Spleen (tissue), 7 donors: ENCODE measurements around the gene MYLK.

Source experiments
- POLR2A ChIP-seq, 3 donors: fragments of 450-650 bp; IDR thresholded peaks; one replicate each; pipeline ENCODE4 v1.5.1; 2017; ENCODE audit warnings: antibody characterized with exemption in 3 of 3, mild to moderate bottlenecking in 1 of 3
- TF ChIP-seq, protein P1 (sequence below), 11 experiments: fragments of 200-600 bp in 7 of 11; fragments of 450-650 bp in 4 of 11; sonication (generic) in 4 of 11; IDR thresholded peaks in 8 of 11; conservative IDR thresholded peaks in 3 of 11; 1 replicate in 7 of 11; 2 replicates in 4 of 11; pipeline versions ENCODE4 v1.4.0 to v1.8.0; 2016 to 2021; ENCODE audit warnings: antibody characterized with exemption in 11 of 11, inconsistent platforms in 4 of 11, mild to moderate bottlenecking in 1 of 11
- donor health status: DM: no; HTN: no; CAD: no; lungs with moderate emphysema.
- donor health status: DM: no; HTN: no; CAD: no.
- donor health status: DM: no; HTN: no; CAD: no.

DNA sequence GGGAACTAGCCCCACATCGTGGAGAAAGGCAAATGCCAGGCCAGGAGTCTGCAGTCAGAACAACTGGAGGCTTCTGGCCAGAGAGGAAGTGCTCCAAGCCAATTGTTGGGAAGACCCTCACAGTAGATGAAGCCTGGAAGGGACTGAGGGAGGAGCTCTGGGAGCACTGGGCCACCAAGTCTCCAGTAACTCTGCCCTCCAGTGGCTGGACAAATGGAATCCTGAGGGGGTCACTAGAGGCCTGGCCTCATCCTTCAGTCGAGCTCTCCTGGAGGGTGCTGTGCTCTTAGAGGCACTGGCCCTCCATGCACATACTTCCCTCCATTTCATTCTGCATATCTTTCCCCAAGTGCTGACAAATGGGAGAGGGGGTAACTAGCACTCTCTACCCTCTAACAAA is 103.0 kb downstream of the MYLK start:
- no peak for TF ChIP-seq POLR2A (IDR thresholded peaks at IDR 0.05)
- TF ChIP-seq, protein P1, sequence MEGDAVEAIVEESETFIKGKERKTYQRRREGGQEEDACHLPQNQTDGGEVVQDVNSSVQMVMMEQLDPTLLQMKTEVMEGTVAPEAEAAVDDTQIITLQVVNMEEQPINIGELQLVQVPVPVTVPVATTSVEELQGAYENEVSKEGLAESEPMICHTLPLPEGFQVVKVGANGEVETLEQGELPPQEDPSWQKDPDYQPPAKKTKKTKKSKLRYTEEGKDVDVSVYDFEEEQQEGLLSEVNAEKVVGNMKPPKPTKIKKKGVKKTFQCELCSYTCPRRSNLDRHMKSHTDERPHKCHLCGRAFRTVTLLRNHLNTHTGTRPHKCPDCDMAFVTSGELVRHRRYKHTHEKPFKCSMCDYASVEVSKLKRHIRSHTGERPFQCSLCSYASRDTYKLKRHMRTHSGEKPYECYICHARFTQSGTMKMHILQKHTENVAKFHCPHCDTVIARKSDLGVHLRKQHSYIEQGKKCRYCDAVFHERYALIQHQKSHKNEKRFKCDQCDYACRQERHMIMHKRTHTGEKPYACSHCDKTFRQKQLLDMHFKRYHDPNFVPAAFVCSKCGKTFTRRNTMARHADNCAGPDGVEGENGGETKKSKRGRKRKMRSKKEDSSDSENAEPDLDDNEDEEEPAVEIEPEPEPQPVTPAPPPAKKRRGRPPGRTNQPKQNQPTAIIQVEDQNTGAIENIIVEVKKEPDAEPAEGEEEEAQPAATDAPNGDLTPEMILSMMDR (IDR thresholded peaks at IDR 0.05 in 8 of 11, conservative IDR thresholded peaks at IDR 0.05 in 3 of 11): no peak
